HepG2 (cell line): ENCODE data around the gene CALY. TPM values are rescaled to one million over a fixed set of nuclear protein-coding genes. Genes with fewer than 3 reads are reported as not detected.

ENCODE experiments used
- HDAC2 ChIP-seq: sonication (generic); formaldehyde crosslinking; IDR thresholded peaks from 2 replicates; pipeline ENCODE4 v1.4.0; 2020; ENCODE audit warnings: missing genetic modification reagents
- KAT8 ChIP-seq: IDR thresholded peaks from 2 replicates; pipeline ENCODE4 v1.6.1; 2016; ENCODE audit warnings: missing genetic modification reagents, missing compliant biosample characterization
- PAX8 ChIP-seq: sonication (generic); formaldehyde crosslinking; IDR thresholded peaks from 2 replicates; pipeline ENCODE4 v1.8.0; 2022; ENCODE audit warnings: mild to moderate bottlenecking, missing genetic modification reagents, borderline replicate concordance
- POGK ChIP-seq: sonication (generic); formaldehyde crosslinking; conservative IDR thresholded peaks from 2 replicates; pipeline ENCODE4 v1.8.0; 2022; ENCODE audit warnings: mild to moderate bottlenecking, moderate library complexity, missing genetic modification reagents
- SIN3B ChIP-seq: fragments of 150-350 bp; IDR thresholded peaks from 2 replicates; pipeline ENCODE4 v1.6.1; 2014; ENCODE audit warnings: low read length
- SP2 ChIP-seq: sonication (generic); formaldehyde crosslinking; IDR thresholded peaks from 2 replicates; pipeline ENCODE4 v1.5.1; 2020; ENCODE audit warnings: mild to moderate bottlenecking, missing genetic modification reagents
- SPEN ChIP-seq: sonication (generic); formaldehyde crosslinking; IDR thresholded peaks from 2 replicates; pipeline ENCODE4 v1.5.1; 2020; ENCODE audit warnings: low read depth, mild to moderate bottlenecking, missing genetic modification reagents
- UBTF ChIP-seq: sonication (generic); formaldehyde crosslinking; IDR thresholded peaks from 2 replicates; pipeline ENCODE4 v1.4.0; 2020; ENCODE audit warnings: mild to moderate bottlenecking, missing genetic modification reagents
- ZBTB40 ChIP-seq, 2 experiments: fragments of 450-650 bp in 1 of 2; sonication (generic) in 1 of 2; formaldehyde crosslinking in 1 of 2; IDR thresholded peaks; 2 replicates each; pipeline versions ENCODE4 v1.6.1 to v1.8.0; 2016 to 2022; ENCODE audit warnings: antibody characterized with exemption in 1 of 2, mild to moderate bottlenecking in 1 of 2, missing genetic modification reagents in 1 of 2
- ZNF230 ChIP-seq: sonication (generic); formaldehyde crosslinking; IDR thresholded peaks from 2 replicates; pipeline ENCODE4 v1.4.0; 2020; ENCODE audit warnings: mild to moderate bottlenecking, missing genetic modification reagents
- ZNF275 ChIP-seq: sonication (generic); formaldehyde crosslinking; IDR thresholded peaks from 2 replicates; pipeline ENCODE4 v1.8.0; 2022; ENCODE audit warnings: missing genetic modification reagents, mild to moderate bottlenecking, inconsistent platforms, borderline replicate concordance
- ZNF383 ChIP-seq: sonication (generic); formaldehyde crosslinking; IDR thresholded peaks from 2 replicates; pipeline ENCODE4 v1.4.0; 2020; ENCODE audit warnings: missing genetic modification reagents, mild to moderate bottlenecking, borderline replicate concordance
- ZNF546 ChIP-seq: sonication (generic); formaldehyde crosslinking; conservative IDR thresholded peaks from 2 replicates; pipeline ENCODE4 v1.8.1; 2023; ENCODE audit warnings: mild to moderate bottlenecking, missing genetic modification reagents
- ZNF740 ChIP-seq: sonication (generic); formaldehyde crosslinking; IDR thresholded peaks from 2 replicates; pipeline ENCODE4 v1.4.0; 2020; ENCODE audit warnings: missing genetic modification reagents
- ZSCAN9 ChIP-seq: IDR thresholded peaks from 2 replicates; pipeline ENCODE4 v1.6.1; 2016; ENCODE audit warnings: borderline replicate concordance
- polyA plus RNA-seq, 8 experiments: library from polyadenylated mRNA; depleted of rRNA in 3 of 8; stranded (reverse) in 7 of 8; unstranded in 1 of 8; fragments of >200 nt; fragmentation: Illumina TruSeq in 4 of 8; extraction: Trizol in 4 of 8; gene quantifications; 2 replicates each; pipeline versions ENCODE4 v1.2.1 to v1.2.3, GENCODE V29; 2011 to 2016; ENCODE audit warnings: low read depth in 4 of 8, missing spikeins in 1 of 8, mixed read lengths in 1 of 8; ENCODE audit not compliant: insufficient read depth in 1 of 8
- total RNA-seq, 5 experiments: library from RNA; depleted of rRNA; stranded (reverse); fragments of >200 nt; fragmentation: Illumina TruSeq; extraction: Trizol; gene quantifications; 2 replicates each; pipeline ENCODE4 v1.2.3, GENCODE V29; 2016; ENCODE audit warnings: low read depth in 1 of 5

CALY gene
- total and polyA plus RNA-seq, 2 of the 13 experiments (the other 11 are each of a cell fraction or from before 2014, with no cell fraction given): 0.08 TPM; not detected in 1

GRCh38 chr10:133384071-133384470 is 47.4 kb upstream of the CALY start (continued):
- TF ChIP-seq UBTF (CRISPR knock-in tag) (no peak), SP2 (no peak), ZNF546 (CRISPR knock-in tag) (no peak), SIN3B (no peak), ZNF230 (CRISPR knock-in tag) (no peak), SPEN (no peak), ZNF275 (CRISPR knock-in tag) (no peak), ZSCAN9 (CRISPR knock-in tag) (no peak), ZNF383 (CRISPR knock-in tag) (no peak), HDAC2 (CRISPR knock-in tag) (no peak), ZBTB40 (IDR thresholded peaks at IDR 0.05) (no peak), ZBTB40 (CRISPR knock-in tag; IDR thresholded peaks at IDR 0.05) (no peak), ZNF740 (CRISPR knock-in tag) (no peak), POGK (no peak), PAX8 (CRISPR knock-in tag) (no peak), KAT8 (CRISPR knock-in tag) (no peak)
